Measurements from ENCODE around the gene TM7SF2. TPM values are rescaled to one million over a fixed set of nuclear protein-coding genes. Genes with fewer than 3 reads are reported as not detected.
A peak's percentile ranks its signal among the peaks of the same experiment; 100 is the strongest.

TM7SF2 gene
- total and polyA plus RNA-seq, 7 donors, result 3.6 to 43.2 (median 17.4) TPM

DNA sequence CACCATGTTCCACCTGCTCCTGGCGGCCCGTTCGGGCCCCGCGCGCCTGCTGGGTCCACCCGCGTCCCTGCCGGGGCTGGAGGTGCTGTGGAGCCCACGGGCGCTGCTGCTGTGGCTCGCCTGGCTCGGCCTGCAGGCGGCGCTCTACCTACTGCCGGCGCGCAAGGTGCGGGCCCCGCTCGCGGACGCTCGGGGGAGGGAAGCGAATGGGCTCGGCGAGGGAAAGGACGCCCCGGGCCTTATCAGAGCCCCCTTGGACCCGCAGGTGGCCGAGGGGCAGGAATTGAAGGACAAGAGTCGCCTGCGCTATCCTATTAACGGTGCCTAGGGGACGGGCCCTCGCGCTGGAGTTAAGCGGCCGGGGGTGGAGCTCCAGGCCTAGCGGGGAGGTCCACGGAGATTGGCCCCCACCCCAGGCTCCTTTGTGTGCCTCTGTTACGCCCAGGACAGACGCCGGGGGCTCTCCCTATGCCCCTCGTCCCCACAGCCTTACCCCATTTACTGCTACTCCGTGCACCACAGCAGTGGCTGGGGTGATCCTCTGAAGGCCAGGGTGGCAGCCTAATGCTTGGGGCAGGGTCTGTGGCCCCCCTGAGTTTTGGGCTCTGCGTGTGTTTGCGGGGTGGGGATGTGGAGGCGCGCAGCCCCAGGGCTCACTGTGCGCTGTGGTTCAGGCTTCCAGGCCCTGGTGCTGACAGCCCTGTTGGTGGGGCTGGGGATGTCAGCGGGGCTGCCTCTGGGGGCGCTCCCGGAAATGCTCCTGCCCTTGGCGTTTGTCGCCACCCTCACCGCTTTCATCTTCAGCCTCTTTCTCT is 1.1 kb downstream of the TM7SF2 start:
- intact Hi-C loops (cut with DNase I), result loop anchor here (10.0 kb wide), 2 partner anchors 268 to 502 kb away; partner anchors contain the start of genes CDC42BPG, MAP3K11 and PCNX3
- Histone ChIP-seq H3K27ac (peak overlapping the region; percentile 81 to 85 (median 82)), H3K4me1 (peaks cover 0 to 60% (median 50%) of the 10 kb centered on the region in 4 donors), H3K4me3 (peak overlapping the region; percentile 35 to 58 (median 49)), H3K27me3 (no peaks in the 10 kb centered on the region), H3K9me3 (no peaks in the 10 kb centered on the region), H3K36me3 (peaks cover 8 to 32% (median 16%) of the 10 kb centered on the region in 4 donors)
- TF ChIP-seq POLR2AphosphoS5 (IDR thresholded peaks at IDR 0.05) (peak in 2 of 4 donors; percentile 24 to 55), POLR2A (IDR thresholded peaks at IDR 0.05) (no peak)
- TF ChIP-seq, protein P1, sequence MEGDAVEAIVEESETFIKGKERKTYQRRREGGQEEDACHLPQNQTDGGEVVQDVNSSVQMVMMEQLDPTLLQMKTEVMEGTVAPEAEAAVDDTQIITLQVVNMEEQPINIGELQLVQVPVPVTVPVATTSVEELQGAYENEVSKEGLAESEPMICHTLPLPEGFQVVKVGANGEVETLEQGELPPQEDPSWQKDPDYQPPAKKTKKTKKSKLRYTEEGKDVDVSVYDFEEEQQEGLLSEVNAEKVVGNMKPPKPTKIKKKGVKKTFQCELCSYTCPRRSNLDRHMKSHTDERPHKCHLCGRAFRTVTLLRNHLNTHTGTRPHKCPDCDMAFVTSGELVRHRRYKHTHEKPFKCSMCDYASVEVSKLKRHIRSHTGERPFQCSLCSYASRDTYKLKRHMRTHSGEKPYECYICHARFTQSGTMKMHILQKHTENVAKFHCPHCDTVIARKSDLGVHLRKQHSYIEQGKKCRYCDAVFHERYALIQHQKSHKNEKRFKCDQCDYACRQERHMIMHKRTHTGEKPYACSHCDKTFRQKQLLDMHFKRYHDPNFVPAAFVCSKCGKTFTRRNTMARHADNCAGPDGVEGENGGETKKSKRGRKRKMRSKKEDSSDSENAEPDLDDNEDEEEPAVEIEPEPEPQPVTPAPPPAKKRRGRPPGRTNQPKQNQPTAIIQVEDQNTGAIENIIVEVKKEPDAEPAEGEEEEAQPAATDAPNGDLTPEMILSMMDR (IDR thresholded peaks at IDR 0.05), result peak; percentile 62 to 92 (median 80)
- 1% methylated on average over 57 of the region's 57 CpGs for WGBS, 2 donors
- DNase-seq, result peak; percentile 83

DNA sequence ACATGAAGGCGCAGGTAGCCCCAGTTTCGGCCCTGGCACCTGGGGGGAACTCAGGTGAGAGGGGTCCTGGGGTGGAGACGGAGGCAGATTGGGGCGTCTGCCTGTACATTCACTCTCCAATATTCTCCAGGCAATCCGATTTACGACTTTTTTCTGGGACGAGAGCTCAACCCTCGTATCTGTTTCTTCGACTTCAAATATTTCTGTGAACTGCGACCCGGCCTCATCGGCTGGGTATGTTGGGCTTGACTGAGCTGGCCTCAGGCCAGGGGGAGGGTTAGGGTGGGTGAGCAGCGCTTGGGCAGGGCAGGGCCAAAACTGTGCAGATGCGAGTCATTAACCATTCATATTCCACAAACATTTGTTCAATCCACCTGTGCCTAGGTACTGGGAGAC is 1.7 kb downstream of the TM7SF2 start:
- Histone ChIP-seq H3K27ac (peak overlapping the region in 1 of 4 donors; percentile 81), H3K9me3 (no peaks in the 10 kb centered on the region), H3K4me3 (peak overlapping the region; percentile 35 to 58 (median 49)), H3K27me3 (no peaks in the 10 kb centered on the region), H3K4me1 (peaks cover 0 to 60% (median 53%) of the 10 kb centered on the region in 4 donors), H3K36me3 (peaks cover 2 to 26% (median 9%) of the 10 kb centered on the region in 4 donors)
- peak; percentile 66 for DNase-seq
- TF ChIP-seq POLR2A (IDR thresholded peaks at IDR 0.05) (no peak), POLR2AphosphoS5 (IDR thresholded peaks at IDR 0.05) (no peak), EP300 (IDR thresholded peaks at IDR 0.05) (no peak)
- TF ChIP-seq, protein P1 (IDR thresholded peaks at IDR 0.05), result no peak
- WGBS, 2 donors, result 5 to 16% methylated on average over 14 of the region's 14 CpGs
- intact Hi-C loops (cut with DNase I), result loop anchor here (10.0 kb wide), 2 partner anchors 269 to 501 kb away; partner anchors contain the start of genes CDC42BPG, MAP3K11 and PCNX3

DNA sequence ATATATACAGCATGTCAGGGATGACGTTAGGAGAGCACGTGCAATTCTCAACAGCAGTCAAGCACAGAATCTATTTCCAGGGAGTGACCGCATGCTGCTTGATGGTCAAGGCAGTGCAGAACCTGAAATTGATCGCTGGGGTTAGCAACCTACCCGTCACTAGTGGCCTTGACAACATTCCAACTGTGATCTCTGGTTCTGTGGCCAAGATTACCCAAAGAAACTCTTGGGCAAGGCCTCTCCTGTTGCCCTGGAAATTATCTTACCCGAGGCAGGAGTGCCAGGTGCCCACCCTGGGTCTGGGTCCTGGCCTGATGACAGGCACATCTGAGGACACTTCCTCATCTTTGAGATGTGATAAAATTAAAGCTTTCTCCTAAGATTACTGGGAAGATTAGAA is 2.2 kb downstream of the TM7SF2 start:
- 52 to 73% methylated on average over 6 of the region's 6 CpGs for WGBS, 2 donors
- H3K9me3 ChIP-seq, result no peaks in the 10 kb centered on the region
- intact Hi-C loops (cut with DNase I), result loop anchor here (10.0 kb wide), 2 partner anchors 269 to 501 kb away; partner anchors contain the start of genes CDC42BPG, MAP3K11 and PCNX3

DNA sequence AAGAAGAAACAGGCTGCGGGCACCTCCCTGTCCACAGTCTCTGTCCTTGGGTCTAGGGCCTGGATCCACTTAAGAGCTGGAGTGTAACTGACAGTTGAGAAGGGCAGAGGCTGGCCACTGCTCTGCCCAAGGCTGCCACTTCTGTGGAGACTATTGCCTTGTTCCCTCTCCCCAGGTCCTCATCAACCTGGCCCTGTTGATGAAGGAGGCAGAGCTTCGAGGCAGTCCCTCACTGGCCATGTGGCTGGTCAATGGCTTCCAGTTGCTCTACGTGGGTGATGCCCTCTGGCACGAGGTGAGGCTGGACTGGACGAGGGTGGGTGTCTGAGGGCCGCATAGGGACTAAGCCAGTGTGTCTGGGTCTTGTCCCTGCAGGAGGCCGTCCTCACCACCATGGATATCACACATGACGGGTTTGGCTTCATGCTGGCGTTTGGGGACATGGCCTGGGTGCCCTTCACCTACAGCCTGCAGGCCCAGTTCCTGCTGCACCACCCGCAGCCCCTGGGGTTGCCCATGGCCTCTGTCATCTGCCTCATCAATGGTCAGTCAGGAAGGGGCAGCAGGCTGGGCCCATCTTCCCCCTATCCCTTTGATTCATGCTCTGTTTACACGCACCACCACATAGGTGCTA is 3.0 kb downstream of the TM7SF2 start:
- no peak overlapping the region for H3K27ac ChIP-seq
- peaks cover under 1 to 23% (median 5%) of the 10 kb centered on the region in 4 donors for H3K36me3 ChIP-seq
- peak; percentile 62 for DNase-seq
- 91 to 92% methylated on average over 11 of the region's 11 CpGs for WGBS, 2 donors
- no peaks in the 10 kb centered on the region for H3K27me3 ChIP-seq
- no peak overlapping the region for H3K4me3 ChIP-seq
- H3K9me3 ChIP-seq, result no peaks in the 10 kb centered on the region
- intact Hi-C loops (cut with DNase I), result loop anchor here (10.0 kb wide), 2 partner anchors 270 to 500 kb away; partner anchors contain the start of genes CDC42BPG, MAP3K11 and PCNX3
- peaks cover 0 to 60% (median 54%) of the 10 kb centered on the region in 4 donors for H3K4me1 ChIP-seq
- TF ChIP-seq POLR2A (IDR thresholded peaks at IDR 0.05) (no peak), POLR2AphosphoS5 (IDR thresholded peaks at IDR 0.05) (peak in 1 of 4 donors; percentile 7)

More for the DNA sequence above, 2.2 kb downstream of the TM7SF2 start:
- peaks cover 0 to 60% (median 53%) of the 10 kb centered on the region in 4 donors for H3K4me1 ChIP-seq
- H3K27ac ChIP-seq, result no peak overlapping the region
- TF ChIP-seq, protein P1 (IDR thresholded peaks at IDR 0.05), result no peak
- TF ChIP-seq POLR2A (IDR thresholded peaks at IDR 0.05), result no peak
- no peak for TF ChIP-seq POLR2AphosphoS5 (IDR thresholded peaks at IDR 0.05)
- no peak for TF ChIP-seq EP300 (IDR thresholded peaks at IDR 0.05)
- no peak overlapping the region for H3K4me3 ChIP-seq
- peaks cover 0 to 23% (median 5%) of the 10 kb centered on the region in 4 donors for H3K36me3 ChIP-seq
- peak; percentile 44 for DNase-seq
- no peaks in the 10 kb centered on the region for H3K27me3 ChIP-seq

Data from sigmoid colon (tissue), 7 donors.